ENCODE data around the gene LILRA2.

- TF ChIP-seq TAF1 (IDR thresholded peaks at IDR 0.05; ENCODE audit: borderline replicate concordance, insufficient read depth, low read length) (no peak), POLR2AphosphoS5 (IDR thresholded peaks at IDR 0.05; ENCODE audit: low read depth, low read length) (no peak)
Observed at GRCh38 chr19:54570316-54570715, 3.3 kb upstream of the LILRA2 start.
